NCI-H446 treated with DMSO at 0.1 percent for 48 hours (cell line): ENCODE results near the gene TDRD3.
"Not testable (repeated sequence)": the region's sequence is repeated elsewhere in the genome, so short reads cannot be mapped to it uniquely, and the experiment has no call there.

Source experiments
- DNase-seq: peaks from one replicate; lab custom pipeline; 2025; lab: John Stamatoyannopoulos, UW

Gene TDRD3

GRCh38 chr13:60396783-60397703 lies at the start of gene TDRD3:
Gene TDRD3 (plus strand): TSS chr13:60397220. CDS start chr13:60397365, 145 bp downstream.
- DNase-seq, result peak; percentile 34

DNA sequence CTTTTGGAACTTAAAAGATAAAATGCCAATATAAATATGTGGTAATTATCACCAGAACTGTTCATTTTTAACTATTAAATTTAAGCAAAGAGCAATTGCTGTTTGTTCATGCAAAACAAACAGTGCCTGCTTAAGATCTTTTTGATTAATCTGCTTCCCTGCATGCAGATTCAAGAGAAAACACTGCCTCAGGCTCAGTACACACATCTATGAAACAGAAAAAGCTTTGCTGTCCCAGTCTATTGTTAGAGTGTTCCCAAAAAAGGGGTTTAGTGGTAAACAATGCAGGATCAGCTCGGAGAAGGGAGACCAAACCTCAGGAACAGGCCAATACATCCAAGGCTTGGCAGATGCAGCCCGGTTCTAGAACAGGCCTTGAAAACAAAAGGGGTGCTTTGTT lies 49.3 kb upstream of the TDRD3 start:
- DNase-seq, result no peak

- no peak for DNase-seq
Measured at GRCh38 chr13:60348097-60348496, 48.9 kb upstream of the TDRD3 start.

- no peak for DNase-seq
Measured at GRCh38 chr13:60351326-60351725, 45.7 kb upstream of the TDRD3 start.

DNA sequence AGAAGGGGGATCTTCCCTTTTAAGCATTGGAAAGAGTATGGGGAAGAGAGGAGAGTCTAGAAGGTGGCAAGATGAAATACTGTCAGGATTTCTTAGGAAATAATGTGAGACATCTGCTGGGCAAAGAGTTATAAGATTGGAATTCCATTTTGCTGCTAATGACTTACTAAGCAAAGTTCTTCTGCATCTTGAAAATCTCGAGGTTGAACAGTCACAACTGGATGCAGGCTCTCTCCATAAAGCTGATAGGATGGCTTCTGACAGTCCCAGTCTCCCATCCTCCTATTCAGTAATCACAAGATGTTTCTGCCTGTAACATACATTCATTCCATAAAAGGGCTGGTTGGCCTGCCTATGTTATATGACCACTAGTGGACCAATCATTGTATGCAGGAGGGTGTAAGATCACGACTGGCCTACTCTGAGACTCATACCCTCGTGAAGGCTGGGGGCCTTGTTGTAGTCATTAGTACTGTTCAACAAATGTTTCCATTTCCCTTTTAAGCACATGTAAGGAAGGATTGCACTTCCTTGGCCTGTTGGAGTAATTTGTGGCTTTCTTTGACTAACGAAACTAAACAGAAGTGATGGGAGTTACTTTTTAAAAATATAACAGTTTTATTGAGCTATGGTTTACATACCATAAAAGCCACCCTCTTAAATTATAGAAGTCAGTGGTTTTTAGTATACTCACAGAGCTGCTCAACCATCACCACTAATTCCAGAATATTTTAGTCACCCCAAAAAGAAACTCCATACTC lies 45.0 kb upstream of the TDRD3 start:
- DNase-seq, result no peak

GRCh38 chr13:60352644-60353043 lies 44.4 kb upstream of the TDRD3 start:
- no peak for DNase-seq

DNA sequence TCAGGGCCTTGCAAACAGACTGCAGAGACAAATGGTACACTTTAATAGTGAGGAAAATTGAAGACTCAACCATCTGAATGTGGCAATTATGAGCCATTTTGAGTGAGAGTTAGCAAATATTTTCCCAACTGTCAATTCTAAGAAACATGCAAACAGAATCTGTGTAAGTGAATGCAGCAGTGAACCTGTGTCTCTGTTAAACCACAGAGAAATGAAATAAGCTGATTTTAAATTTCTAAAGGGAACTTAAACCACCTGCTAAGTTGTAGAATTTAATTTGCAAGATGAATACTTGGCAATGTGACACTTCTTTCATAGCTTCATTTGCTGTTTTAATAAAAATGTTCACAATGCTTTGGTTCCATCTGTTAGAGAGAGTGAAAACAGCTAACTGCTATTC lies 42.0 kb upstream of the TDRD3 start:
- DNase-seq, result no peak

DNA sequence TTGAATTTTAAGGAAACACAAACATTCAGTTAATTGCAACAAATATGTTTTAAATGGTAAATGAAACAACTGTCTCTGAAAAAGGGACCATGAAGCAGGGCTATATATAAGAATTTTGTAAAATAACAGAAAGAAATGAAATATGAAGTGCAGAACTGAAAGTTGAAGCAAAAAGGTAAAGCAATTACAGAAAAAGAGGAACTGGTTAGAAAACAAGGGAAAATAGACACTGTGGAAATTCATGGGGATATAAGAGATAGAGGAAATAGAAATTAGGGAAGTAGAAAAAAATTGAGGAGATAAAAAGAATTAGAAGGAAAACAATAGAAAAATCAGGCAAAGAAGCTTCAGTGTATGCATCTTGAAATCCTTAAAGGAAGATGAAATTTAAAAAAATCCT lies 40.0 kb upstream of the TDRD3 start:
- DNase-seq, result no peak

GRCh38 chr13:60358453-60358852 lies 38.6 kb upstream of the TDRD3 start:
- DNase-seq, result no peak

DNA sequence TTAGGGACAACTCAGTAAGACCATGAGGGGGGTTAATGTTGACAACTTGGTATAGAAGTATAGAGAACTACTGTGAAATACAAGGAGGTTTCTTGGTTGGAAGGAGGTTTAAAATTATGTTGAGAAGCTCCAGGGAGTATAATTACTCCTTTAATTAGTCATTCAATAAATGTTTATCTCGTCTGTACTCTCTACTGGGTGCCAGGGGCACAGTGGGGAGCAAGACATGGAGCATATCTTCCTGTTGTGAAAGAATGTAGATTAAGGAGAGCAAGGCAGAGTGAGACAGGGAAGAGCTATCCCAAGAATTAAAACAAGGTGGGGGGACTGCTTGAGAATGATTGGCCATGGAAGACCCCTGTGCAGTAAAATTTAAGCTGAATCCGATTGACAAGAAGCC lies 33.7 kb upstream of the TDRD3 start:
- DNase-seq, result no peak

DNA sequence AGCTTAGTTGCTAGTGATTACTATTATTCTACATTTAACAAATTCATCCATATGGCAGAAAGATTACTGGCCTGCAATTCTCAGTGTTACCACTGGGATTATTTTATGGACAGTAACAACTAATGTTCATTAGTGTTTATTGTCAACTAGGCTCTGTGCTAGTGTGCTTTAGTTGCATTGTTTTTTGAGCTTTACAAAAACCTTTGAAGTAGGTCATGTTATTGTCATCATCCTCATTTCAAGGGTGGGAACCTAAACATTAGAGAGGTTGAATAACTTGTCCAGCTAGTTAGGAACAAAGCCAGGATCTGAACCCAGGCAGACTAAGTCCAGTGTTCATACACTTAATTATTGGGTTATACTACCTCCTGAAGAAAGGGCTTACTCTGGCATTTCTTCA lies 27.8 kb upstream of the TDRD3 start:
- DNase-seq, result no peak

DNA sequence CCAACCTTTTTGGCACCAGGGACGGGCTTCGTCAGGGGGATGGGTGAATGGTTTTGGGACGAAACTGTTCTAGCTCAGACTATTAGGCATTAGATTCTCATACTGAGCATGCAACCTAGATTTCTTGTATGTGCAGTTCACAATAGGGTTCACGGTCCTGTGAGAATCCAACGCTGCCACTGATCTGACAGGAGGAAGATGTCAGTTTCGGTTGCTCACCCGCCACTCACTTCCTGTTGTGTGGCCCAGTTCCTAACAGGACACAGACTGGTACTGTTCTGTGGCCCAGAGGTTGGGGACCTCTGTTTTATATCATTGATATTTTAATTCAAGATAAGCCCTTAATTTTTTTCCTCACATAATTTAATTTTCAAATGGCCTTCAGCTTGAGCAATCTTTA lies 26.7 kb upstream of the TDRD3 start:
- DNase-seq, result no peak

DNA sequence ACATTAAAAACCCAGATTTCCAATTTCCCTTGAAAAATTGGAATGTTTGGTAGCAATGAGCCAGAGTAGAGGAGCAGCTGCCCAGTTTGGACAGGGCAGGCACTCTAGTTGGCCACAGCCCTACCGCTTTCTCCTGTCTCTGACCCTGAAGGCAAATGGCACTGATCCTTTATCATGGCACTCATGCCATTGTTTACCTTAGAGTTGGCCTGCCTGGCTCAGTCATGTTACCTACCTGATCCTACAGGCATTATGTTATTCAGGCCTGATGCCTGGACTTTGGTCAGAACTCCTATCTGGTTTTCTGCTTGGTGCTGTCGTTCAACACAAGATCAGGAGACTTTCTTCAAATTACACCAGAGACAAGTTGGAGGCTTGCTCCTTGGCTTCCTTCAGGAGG lies 24.9 kb upstream of the TDRD3 start:
- DNase-seq, result no peak

DNA sequence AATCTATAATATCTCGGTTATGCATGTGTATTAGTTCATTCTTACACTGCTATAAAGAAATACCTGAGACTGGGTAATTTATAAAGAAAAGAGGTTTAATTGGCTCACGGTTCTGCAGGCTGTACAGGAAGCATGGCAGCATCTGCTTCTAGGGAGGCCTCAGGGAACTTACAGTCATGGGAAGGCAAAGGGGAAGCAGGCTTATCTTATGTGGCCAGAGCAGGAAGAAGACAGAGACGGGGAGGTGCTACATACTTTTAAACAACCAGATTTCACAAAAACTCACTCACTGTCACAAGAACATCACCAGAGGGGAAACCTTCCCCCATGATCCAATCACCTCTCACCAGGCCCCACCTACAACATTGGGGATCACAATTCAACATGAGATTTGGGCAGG lies 17.7 kb upstream of the TDRD3 start:
- DNase-seq, result not testable (repeated sequence)

DNA sequence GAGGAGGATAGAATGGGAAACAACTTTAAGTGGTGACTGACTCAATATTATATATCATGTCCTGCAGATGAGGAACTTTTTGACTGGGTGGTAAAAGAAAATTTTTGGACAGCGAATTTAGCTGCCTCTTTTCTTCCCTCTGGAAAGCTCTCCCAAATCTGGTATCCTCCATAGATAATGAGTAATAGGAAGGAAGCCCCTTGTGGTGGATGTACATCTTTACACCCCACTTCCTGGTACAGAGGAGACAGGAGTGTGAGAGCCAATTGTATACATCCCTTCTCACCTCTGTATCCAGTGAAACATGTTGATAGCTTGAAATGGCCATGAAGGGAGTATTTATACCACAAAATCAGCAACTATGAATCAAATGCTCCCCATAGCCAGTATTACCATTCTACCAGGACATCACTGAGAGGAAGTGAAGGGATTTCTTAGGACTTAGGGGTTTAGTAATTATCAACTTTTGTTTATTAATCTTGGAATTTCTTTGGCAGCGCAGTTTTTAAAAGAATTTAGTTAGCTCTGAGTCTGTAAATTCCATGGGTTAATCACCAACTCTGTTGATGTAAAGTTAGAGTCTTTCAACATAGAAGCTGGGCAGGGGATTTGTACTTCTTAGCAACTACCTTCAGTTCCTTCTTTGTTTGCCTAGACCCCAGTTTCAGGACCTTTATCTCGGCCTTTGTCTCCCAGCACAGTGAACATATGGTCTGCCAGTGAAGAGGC lies 17.0 kb upstream of the TDRD3 start:
- no peak for DNase-seq

- no peak for DNase-seq
Measured at GRCh38 chr13:60384911-60385310, 12.1 kb upstream of the TDRD3 start.

DNA sequence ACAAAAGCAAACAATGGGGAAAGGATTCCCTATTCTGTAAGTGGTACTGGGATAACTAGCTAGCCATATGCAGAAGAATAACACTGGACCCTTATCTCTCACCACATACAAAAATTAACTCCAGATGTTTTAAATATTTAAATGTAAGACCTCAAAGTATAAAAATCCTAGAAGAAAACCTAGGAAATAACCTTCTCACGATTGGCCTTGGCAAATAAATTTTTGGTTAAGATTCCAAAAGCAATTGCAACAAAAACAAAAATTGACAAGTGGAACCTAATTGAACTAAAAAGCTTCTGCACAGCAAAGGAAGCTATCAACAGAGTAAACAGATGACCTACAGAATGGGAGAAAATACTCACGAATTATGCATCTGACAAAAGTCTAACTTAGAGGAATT lies 10.8 kb upstream of the TDRD3 start:
- no peak for DNase-seq

GRCh38 chr13:60392131-60392530 lies 4.9 kb upstream of the TDRD3 start:
- DNase-seq, result no peak

DNA sequence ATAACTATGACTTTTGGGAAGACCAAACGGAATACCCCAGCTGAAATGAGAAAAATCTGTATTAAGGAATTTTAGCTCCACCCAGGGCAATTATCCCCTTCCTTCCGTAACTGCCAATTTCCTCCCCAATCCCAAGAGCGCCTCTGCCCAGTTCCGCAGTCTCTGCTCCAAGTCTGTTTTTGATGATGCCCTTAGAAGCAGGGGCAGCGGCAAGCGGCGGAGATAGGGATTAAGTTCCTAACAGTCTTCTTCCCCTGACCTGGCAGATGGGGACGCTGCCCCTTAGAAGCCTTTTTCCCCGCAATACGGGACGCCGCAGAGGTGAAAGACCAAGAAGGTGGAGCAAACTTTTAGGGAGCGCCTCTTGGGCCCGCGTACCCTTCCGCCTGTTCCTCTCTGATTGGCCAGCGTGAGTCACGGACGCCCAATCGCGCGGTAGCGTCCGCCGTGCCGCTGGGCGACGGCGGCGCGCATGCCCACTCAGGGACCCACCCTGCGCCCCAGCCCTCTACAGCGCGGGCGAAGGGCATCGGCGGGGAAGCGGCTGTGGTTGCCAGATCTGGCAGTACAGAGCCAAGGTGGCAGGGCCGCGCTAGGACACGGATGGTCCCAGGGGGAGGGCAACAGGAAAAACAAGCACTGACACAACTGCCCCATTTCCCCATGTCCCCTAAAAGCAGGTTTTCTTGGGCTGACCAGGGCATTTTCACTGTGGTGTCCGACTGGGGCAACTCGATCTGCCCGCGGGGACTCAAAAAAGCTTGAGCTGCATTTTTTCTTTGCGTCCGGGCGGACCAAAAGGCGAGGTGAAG lies 843 bp upstream of the TDRD3 start:
- DNase-seq, result peak; percentile 55

GRCh38 chr13:60397704-60398378 lies 821 bp downstream of the TDRD3 start:
- DNase-seq, result no peak

DNA sequence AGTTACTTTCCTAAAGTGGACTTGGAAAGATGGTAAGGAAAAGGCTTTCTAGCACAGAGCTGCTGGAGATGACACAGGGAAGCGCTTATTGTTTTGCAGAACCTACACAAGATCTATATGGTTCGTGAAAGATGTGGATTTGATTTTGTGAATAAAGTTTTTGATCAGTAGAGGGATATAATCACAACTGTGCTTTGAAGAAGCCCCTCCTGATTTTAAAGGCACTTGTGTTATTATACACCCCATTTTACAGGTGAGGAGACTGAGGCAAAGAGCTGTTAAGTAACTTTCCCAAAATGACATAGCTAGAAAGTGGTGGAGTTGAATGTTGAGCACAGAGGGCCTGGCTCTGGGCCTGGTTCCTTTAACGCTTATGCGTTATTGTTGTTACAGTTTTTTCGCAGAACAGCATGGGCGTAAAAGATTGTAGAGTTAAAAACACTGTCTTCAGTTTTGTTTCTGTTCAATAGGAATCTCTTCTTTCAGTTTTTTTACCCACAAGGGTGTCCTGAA lies 1.4 kb downstream of the TDRD3 start:
- no peak for DNase-seq
